GM12878 (cell line): ENCODE measurements around the gene IFI6.

ENCODE experiments used
- FOXM1 ChIP-seq: IDR thresholded peaks from 2 replicates; pipeline ENCODE4 v1.6.1; 2012; ENCODE audit warnings: low read depth, mild to moderate bottlenecking, inconsistent platforms, low read length, moderate library complexity
- POLR2A ChIP-seq: IDR thresholded peaks from 2 replicates; pipeline ENCODE4 v1.6.1; 2011; ENCODE audit warnings: low read depth, mild to moderate bottlenecking, low read length
- RFX5 ChIP-seq: IDR thresholded peaks from 2 replicates; pipeline ENCODE4 v1.6.1; 2011; ENCODE audit warnings: low read depth, low read length, improper control_type of control experiment
- STAT3 ChIP-seq: IDR thresholded peaks from 2 replicates; pipeline ENCODE4 v1.6.1; 2011; ENCODE audit warnings: low read depth, low read length, improper control_type of control experiment
- TF ChIP-seq, protein P1 (sequence below), 3 experiments: IDR thresholded peaks in 2 of 3; conservative IDR thresholded peaks in 1 of 3; 2 replicates each; pipeline ENCODE4 v1.5.1; 2011; ENCODE audit warnings: low read depth in 3 of 3, low read length in 3 of 3, mild to moderate bottlenecking in 3 of 3, control low read depth in 2 of 3, moderate library complexity in 2 of 3, inconsistent platforms in 1 of 3, mixed read lengths in 1 of 3; ENCODE audit not compliant: control insufficient read depth in 2 of 3, insufficient read depth in 1 of 3; ENCODE audit errors: extremely low read depth in 1 of 3

DNA sequence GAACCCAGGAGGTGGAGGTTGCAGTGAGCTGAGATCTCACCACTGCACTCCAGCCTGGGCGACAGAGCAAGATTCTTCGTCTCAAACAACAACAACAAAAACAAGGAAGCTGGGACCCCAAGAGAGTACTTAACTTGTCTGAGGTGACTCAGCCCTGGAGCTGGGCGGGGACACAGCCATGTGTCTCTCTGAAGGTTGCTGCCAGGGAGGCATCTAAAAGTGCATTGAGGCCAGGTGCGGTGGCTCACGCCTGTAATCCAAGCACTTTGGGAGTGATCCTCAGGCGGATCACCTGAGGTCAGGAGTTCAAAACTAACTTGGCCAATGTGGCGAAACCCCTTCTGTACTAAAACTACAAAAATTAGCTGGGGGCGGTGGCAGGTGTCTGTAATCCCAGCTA lies 7.7 kb downstream of the IFI6 start:
- TF ChIP-seq, protein P1, sequence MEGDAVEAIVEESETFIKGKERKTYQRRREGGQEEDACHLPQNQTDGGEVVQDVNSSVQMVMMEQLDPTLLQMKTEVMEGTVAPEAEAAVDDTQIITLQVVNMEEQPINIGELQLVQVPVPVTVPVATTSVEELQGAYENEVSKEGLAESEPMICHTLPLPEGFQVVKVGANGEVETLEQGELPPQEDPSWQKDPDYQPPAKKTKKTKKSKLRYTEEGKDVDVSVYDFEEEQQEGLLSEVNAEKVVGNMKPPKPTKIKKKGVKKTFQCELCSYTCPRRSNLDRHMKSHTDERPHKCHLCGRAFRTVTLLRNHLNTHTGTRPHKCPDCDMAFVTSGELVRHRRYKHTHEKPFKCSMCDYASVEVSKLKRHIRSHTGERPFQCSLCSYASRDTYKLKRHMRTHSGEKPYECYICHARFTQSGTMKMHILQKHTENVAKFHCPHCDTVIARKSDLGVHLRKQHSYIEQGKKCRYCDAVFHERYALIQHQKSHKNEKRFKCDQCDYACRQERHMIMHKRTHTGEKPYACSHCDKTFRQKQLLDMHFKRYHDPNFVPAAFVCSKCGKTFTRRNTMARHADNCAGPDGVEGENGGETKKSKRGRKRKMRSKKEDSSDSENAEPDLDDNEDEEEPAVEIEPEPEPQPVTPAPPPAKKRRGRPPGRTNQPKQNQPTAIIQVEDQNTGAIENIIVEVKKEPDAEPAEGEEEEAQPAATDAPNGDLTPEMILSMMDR (IDR thresholded peaks at IDR 0.05 in 2 of 3, conservative IDR thresholded peaks at IDR 0.05 in 1 of 3; ENCODE audit: control insufficient read depth in 2 of 3, extremely low read depth in 1 of 3, insufficient read depth in 1 of 3, low read depth in 3 of 3, low read length in 3 of 3): no peak
- TF ChIP-seq STAT3 (no peak), RFX5 (no peak), POLR2A (no peak), FOXM1 (no peak)
